ENCODE results near the gene PKP1.

The PKP1 gene

DNA sequence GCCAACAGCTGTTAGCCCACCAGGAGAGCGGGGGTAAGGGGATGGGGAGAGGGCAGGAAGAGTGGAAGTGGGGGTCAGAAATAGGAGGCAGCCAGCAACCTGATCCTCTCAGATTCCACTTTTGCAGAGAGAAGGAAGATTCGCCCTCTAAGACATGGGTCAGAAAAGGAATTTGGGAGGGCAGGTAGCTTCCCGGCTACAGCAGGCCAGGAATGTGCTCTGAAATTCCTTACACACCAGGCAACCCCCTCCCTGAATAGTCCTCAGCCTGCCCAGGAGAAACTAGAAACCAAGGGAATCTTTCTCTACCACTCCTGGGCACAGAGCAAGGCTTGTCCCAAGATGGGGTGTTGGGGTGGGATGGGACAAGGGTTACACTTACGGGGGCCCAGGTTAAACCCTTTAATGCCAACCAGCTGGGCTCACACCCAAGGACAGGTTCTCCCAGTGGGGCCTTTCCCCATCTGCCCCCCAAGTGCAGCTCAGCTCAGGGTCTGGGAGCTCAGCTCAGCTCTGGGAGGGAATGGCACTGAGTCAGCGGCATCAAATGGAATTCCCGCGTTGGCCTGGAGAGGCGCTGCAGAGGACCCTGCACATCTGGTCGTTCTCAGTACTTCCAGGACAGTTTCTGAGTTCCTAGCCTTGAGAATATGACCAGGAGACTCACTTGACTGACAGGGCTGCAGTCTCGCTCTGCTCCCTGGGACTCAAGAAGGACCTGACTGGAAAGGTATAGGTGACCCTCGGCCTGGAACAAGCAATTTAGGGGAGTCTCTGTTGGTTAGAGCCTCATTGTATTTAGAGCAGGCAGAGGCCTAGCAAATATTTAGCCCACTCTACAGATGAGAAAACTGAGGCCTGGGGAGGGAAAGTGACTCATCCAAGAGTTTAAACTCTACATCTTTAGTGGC is 93.4 kb downstream of the PKP1 start:
- Histone ChIP-seq H3K79me2 (ENCODE audit: control insufficient read depth, insufficient read depth, low read length) (no peaks in the 10 kb centered on the region), H3K36me3 (ENCODE audit: control insufficient read depth, insufficient read depth, low read length) (no peaks in the 10 kb centered on the region), H3K23ac (ENCODE audit: low read length) (no peak overlapping the region), H3K4me2 (ENCODE audit: low read length) (no peak overlapping the region), H4K8ac (ENCODE audit: low read depth, low read length) (no peak overlapping the region), H2AK5ac (ENCODE audit: low read length) (no peak overlapping the region), H3K27me3 (ENCODE audit: insufficient read depth, low read length, poor library complexity) (no peaks in the 10 kb centered on the region), H4K5ac (ENCODE audit: low read length) (no peak overlapping the region), H3K18ac (ENCODE audit: low read length) (no peak overlapping the region), H2BK5ac (ENCODE audit: low read length) (no peak overlapping the region), H3K79me1 (ENCODE audit: low read length) (no peaks in the 10 kb centered on the region), H2BK120ac (ENCODE audit: low read depth, low read length) (no peak overlapping the region), H3K56ac (ENCODE audit: low read length) (peak overlapping the region; percentile 71), H3K9ac (ENCODE audit: low read length) (no peak overlapping the region), H3K4me3 (ENCODE audit: low read length) (no peak overlapping the region), H3K27ac (ENCODE audit: low read depth, low read length) (peak overlapping the region; percentile 80), H3K4me1 (ENCODE audit: control insufficient read depth, low read depth, low read length) (peaks cover 19% of the 10 kb centered on the region), H2BK15ac (replicated peaks; ENCODE audit: low read depth) (no peak overlapping the region), H3K4ac (ENCODE audit: low read depth, low read length) (no peak overlapping the region)
- DNase-seq = peak; percentile 97
- WGBS (ENCODE audit: extremely low coverage, insufficient coverage, low lambda C conversion rate) = no CpG with 5 or more reads among the region's 11 CpGs

DNA sequence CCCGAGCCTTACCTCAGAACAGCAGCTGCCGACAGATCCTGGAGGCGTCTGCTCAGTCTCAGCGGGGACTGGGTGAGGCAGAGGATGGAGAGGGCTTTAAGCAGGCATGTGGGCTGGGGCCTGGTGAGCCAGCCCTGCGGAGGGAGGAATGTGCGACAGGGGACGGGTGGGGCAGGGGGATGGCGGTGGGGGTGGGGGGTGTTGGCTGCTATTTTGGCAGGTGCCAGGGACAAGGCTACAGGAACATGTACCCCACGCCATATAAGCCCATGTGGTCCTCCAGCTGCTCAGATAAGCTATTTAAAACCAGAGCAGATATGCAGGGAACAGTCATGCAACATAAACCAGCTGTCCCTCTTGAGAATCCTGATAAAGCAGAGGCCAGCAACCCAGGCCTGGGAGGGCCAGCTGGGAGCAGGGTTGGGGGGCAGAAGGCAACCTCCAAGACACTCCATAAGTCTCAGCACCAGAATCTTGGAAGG is 94.3 kb downstream of the PKP1 start, which contains the start of gene TNNT2:
TSS of gene TNNT2 (minus strand) at position 70 of the 482 bp plus-strand sequence. CDS start 4,426 bp downstream, outside the sequence.
- Histone ChIP-seq H3K79me1 (ENCODE audit: low read length) (no peaks in the 10 kb centered on the region), H4K5ac (ENCODE audit: low read length) (no peak within 1 kb of the TSS), H3K56ac (ENCODE audit: low read length) (peak within 1 kb of the TSS; percentile 61), H3K9ac (ENCODE audit: low read length) (no peak within 1 kb of the TSS), H3K4ac (ENCODE audit: low read depth, low read length) (no peak within 1 kb of the TSS), H3K18ac (ENCODE audit: low read length) (no peak within 1 kb of the TSS), H3K27ac (ENCODE audit: low read depth, low read length) (peak within 1 kb of the TSS; percentile 80), H4K8ac (ENCODE audit: low read depth, low read length) (no peak within 1 kb of the TSS), H2BK15ac (replicated peaks; ENCODE audit: low read depth) (no peak within 1 kb of the TSS), H3K27me3 (ENCODE audit: insufficient read depth, low read length, poor library complexity) (no peaks in the 10 kb centered on the region), H3K23ac (ENCODE audit: low read length) (no peak within 1 kb of the TSS), H2BK120ac (ENCODE audit: low read depth, low read length) (no peak within 1 kb of the TSS), H3K4me3 (ENCODE audit: low read length) (no peak within 1 kb of the TSS), H3K36me3 (ENCODE audit: control insufficient read depth, insufficient read depth, low read length) (no peaks in the 10 kb centered on the region), H2BK5ac (ENCODE audit: low read length) (no peak within 1 kb of the TSS), H3K4me1 (ENCODE audit: control insufficient read depth, low read depth, low read length) (peaks cover 19% of the 10 kb centered on the region), H3K4me2 (ENCODE audit: low read length) (no peak within 1 kb of the TSS), H3K79me2 (ENCODE audit: control insufficient read depth, insufficient read depth, low read length) (no peaks in the 10 kb centered on the region), H2AK5ac (ENCODE audit: low read length) (no peak within 1 kb of the TSS)
- peak; percentile 47 for DNase-seq
- no CpG with 5 or more reads among the region's 9 CpGs for WGBS (ENCODE audit: extremely low coverage, insufficient coverage, low lambda C conversion rate)

DNA sequence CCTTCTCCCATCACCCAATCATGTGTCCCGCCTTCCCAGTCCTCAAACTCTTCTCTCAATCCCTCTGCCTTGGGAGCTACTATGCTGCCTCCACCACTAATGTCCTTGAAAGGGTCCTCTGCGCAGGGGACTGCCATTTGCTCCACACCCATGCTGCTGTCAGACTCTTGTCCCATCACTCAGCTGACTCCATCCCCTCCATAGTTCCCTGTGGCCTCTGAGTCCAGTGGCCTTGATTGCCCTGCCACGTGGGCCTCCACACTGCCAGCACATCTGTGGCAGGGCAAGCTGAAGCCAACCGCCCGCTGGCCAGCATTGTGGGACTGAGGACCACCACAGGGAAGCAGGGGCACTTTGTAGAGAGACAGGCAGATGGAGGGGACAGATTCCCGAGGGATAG is 95.5 kb downstream of the PKP1 start:
- no peak overlapping the region for H4K8ac ChIP-seq (ENCODE audit: low read depth, low read length)
- H3K56ac ChIP-seq (ENCODE audit: low read length) = no peak overlapping the region
- H3K79me2 ChIP-seq (ENCODE audit: control insufficient read depth, insufficient read depth, low read length) = no peaks in the 10 kb centered on the region
- H3K4ac ChIP-seq (ENCODE audit: low read depth, low read length) = no peak overlapping the region
- no peak overlapping the region for H2BK15ac ChIP-seq (replicated peaks; ENCODE audit: low read depth)
- no peak overlapping the region for H4K5ac ChIP-seq (ENCODE audit: low read length)
- H3K27me3 ChIP-seq (ENCODE audit: insufficient read depth, low read length, poor library complexity) = no peaks in the 10 kb centered on the region
- H3K4me2 ChIP-seq (ENCODE audit: low read length) = no peak overlapping the region
- H3K18ac ChIP-seq (ENCODE audit: low read length) = no peak overlapping the region
- no peak overlapping the region for H2AK5ac ChIP-seq (ENCODE audit: low read length)
- no peak overlapping the region for H3K4me3 ChIP-seq (ENCODE audit: low read length)
- no peaks in the 10 kb centered on the region for H3K79me1 ChIP-seq (ENCODE audit: low read length)
- no peaks in the 10 kb centered on the region for H3K36me3 ChIP-seq (ENCODE audit: control insufficient read depth, insufficient read depth, low read length)
- no peak overlapping the region for H3K9ac ChIP-seq (ENCODE audit: low read length)
- no peak for DNase-seq
- H3K27ac ChIP-seq (ENCODE audit: low read depth, low read length) = no peak overlapping the region
- no peak overlapping the region for H2BK5ac ChIP-seq (ENCODE audit: low read length)
- H2BK120ac ChIP-seq (ENCODE audit: low read depth, low read length) = no peak overlapping the region
- H3K4me1 ChIP-seq (ENCODE audit: control insufficient read depth, low read depth, low read length) = peaks cover 19% of the 10 kb centered on the region
- no CpG with 5 or more reads among the region's 6 CpGs for WGBS (ENCODE audit: extremely low coverage, insufficient coverage, low lambda C conversion rate)
- H3K23ac ChIP-seq (ENCODE audit: low read length) = no peak overlapping the region

DNA sequence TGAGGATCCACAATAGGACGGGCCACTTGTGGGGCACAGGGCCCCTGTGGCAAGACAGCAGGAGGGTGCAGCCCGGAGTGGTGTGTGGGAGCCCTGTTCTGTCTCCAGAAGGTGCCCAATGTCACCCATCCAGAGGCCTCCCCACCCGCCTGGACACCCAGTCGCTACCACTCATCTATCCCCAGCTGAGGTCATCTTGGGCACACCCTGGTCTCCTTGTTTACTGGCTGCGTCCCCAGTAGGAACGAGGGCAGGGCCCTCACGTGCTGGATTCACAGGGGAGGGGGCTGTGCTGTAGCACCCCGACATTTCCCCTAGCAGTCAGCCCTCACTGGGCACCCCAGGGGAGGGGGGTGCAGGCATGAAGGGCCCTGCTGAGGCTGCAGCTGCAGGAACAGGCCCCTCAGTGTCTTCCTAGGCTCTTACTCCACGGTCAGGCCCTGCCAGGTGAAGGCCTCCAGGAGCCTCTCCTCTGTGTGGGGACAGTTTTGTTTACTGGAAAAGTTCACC is 96.5 kb downstream of the PKP1 start:
- no peak overlapping the region for H3K56ac ChIP-seq (ENCODE audit: low read length)
- no peak overlapping the region for H3K4ac ChIP-seq (ENCODE audit: low read depth, low read length)
- no peak overlapping the region for H3K4me2 ChIP-seq (ENCODE audit: low read length)
- H3K18ac ChIP-seq (ENCODE audit: low read length) = no peak overlapping the region
- no peak overlapping the region for H2BK15ac ChIP-seq (replicated peaks; ENCODE audit: low read depth)
- no peak overlapping the region for H4K5ac ChIP-seq (ENCODE audit: low read length)
- no peak overlapping the region for H3K9ac ChIP-seq (ENCODE audit: low read length)
- H4K8ac ChIP-seq (ENCODE audit: low read depth, low read length) = no peak overlapping the region
- H3K27me3 ChIP-seq (ENCODE audit: insufficient read depth, low read length, poor library complexity) = no peaks in the 10 kb centered on the region
- no peaks in the 10 kb centered on the region for H3K79me1 ChIP-seq (ENCODE audit: low read length)
- peaks cover 14% of the 10 kb centered on the region for H3K4me1 ChIP-seq (ENCODE audit: control insufficient read depth, low read depth, low read length)
- DNase-seq = no peak
- no peaks in the 10 kb centered on the region for H3K36me3 ChIP-seq (ENCODE audit: control insufficient read depth, insufficient read depth, low read length)
- no peak overlapping the region for H3K23ac ChIP-seq (ENCODE audit: low read length)
- H3K27ac ChIP-seq (ENCODE audit: low read depth, low read length) = no peak overlapping the region
- no peak overlapping the region for H2AK5ac ChIP-seq (ENCODE audit: low read length)
- no peak overlapping the region for H2BK120ac ChIP-seq (ENCODE audit: low read depth, low read length)
- WGBS (ENCODE audit: extremely low coverage, insufficient coverage, low lambda C conversion rate) = no CpG with 5 or more reads among the region's 9 CpGs
- H2BK5ac ChIP-seq (ENCODE audit: low read length) = no peak overlapping the region
- no peak overlapping the region for H3K4me3 ChIP-seq (ENCODE audit: low read length)
- H3K79me2 ChIP-seq (ENCODE audit: control insufficient read depth, insufficient read depth, low read length) = no peaks in the 10 kb centered on the region

DNA sequence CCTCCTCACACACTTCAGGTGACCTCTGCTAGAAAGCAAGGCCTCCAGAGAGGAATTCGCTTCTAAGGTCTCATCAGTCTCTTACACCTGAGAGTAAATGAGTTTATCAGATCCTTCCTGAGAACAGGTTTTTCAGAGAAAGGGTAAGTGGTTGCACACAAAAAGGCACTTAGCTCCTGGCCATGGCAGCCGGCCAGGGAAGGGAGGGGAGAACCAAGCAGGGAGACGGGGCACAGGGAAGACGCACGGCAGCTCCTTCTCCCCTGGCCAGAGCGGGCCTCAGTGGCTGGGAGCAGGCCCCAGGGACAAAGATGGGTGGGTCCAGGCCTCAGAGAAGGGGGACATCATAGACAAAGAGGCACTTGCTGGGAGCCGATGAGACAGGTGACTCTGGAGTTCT is 97.8 kb downstream of the PKP1 start:
- no peaks in the 10 kb centered on the region for H3K36me3 ChIP-seq (ENCODE audit: control insufficient read depth, insufficient read depth, low read length)
- H3K56ac ChIP-seq (ENCODE audit: low read length) = no peak overlapping the region
- no peak overlapping the region for H3K4me2 ChIP-seq (ENCODE audit: low read length)
- no peak overlapping the region for H3K27ac ChIP-seq (ENCODE audit: low read depth, low read length)
- H3K79me2 ChIP-seq (ENCODE audit: control insufficient read depth, insufficient read depth, low read length) = no peaks in the 10 kb centered on the region
- H3K4ac ChIP-seq (ENCODE audit: low read depth, low read length) = no peak overlapping the region
- H4K8ac ChIP-seq (ENCODE audit: low read depth, low read length) = no peak overlapping the region
- H3K4me1 ChIP-seq (ENCODE audit: control insufficient read depth, low read depth, low read length) = peaks cover 5% of the 10 kb centered on the region
- no peak overlapping the region for H3K23ac ChIP-seq (ENCODE audit: low read length)
- no peak overlapping the region for H3K18ac ChIP-seq (ENCODE audit: low read length)
- no peaks in the 10 kb centered on the region for H3K27me3 ChIP-seq (ENCODE audit: insufficient read depth, low read length, poor library complexity)
- H3K9ac ChIP-seq (ENCODE audit: low read length) = no peak overlapping the region
- no peaks in the 10 kb centered on the region for H3K79me1 ChIP-seq (ENCODE audit: low read length)
- no peak overlapping the region for H2BK120ac ChIP-seq (ENCODE audit: low read depth, low read length)
- no CpG with 5 or more reads among the region's 7 CpGs for WGBS (ENCODE audit: extremely low coverage, insufficient coverage, low lambda C conversion rate)
- H2AK5ac ChIP-seq (ENCODE audit: low read length) = no peak overlapping the region
- no peak for DNase-seq
- no peak overlapping the region for H2BK5ac ChIP-seq (ENCODE audit: low read length)
- H4K5ac ChIP-seq (ENCODE audit: low read length) = no peak overlapping the region
- H3K4me3 ChIP-seq (ENCODE audit: low read length) = no peak overlapping the region
- no peak overlapping the region for H2BK15ac ChIP-seq (replicated peaks; ENCODE audit: low read depth)
